Muscle layer of duodenum (tissue), 2 donors: Measurements from ENCODE around the gene PKP4.
A peak's percentile ranks its signal among the peaks of the same experiment; 100 is the strongest.
"Not testable (repeated sequence)": the region's sequence is repeated elsewhere in the genome, so short reads cannot be mapped to it uniquely, and the experiment has no call there.

ENCODE experiments used
- H3K27ac ChIP-seq: one replicate; pipeline ENCODE4 v1.7.0; 2013; ENCODE audit warnings: mild to moderate bottlenecking, low read length
- H3K27me3 ChIP-seq: one replicate; pipeline ENCODE4 v1.7.0; 2013; ENCODE audit warnings: low read depth, mild to moderate bottlenecking, control low read depth, low read length
- H3K36me3 ChIP-seq, 2 donors: one replicate each; pipeline ENCODE4 v1.7.0; 2013; ENCODE audit warnings: low read length in 2 of 2, control low read depth in 1 of 2, mild to moderate bottlenecking in 1 of 2; ENCODE audit not compliant: insufficient read depth in 2 of 2, control insufficient read depth in 1 of 2
- H3K4me1 ChIP-seq, 2 donors: one replicate each; pipeline ENCODE4 v1.7.0; 2013; ENCODE audit warnings: low read length in 2 of 2, mild to moderate bottlenecking in 2 of 2, control low read depth in 1 of 2, moderate library complexity in 1 of 2; ENCODE audit not compliant: insufficient read depth in 2 of 2, control insufficient read depth in 1 of 2
- H3K4me3 ChIP-seq, 2 donors: one replicate each; pipeline ENCODE4 v1.7.0; 2013; ENCODE audit warnings: low read length in 2 of 2, low read depth in 1 of 2, mild to moderate bottlenecking in 1 of 2
- H3K9me3 ChIP-seq, 2 donors: one replicate each; pipeline ENCODE4 v1.7.0; 2013; ENCODE audit warnings: low read length in 2 of 2, control low read depth in 1 of 2, mild to moderate bottlenecking in 1 of 2; ENCODE audit not compliant: control insufficient read depth in 1 of 2
- donor health status: healthy.

Gene PKP4

GRCh38 chr2:158457092-158457825, 507 bp downstream of the PKP4 start:
- no peaks in the 10 kb centered on the region for H3K9me3 ChIP-seq
- no peaks in the 10 kb centered on the region for H3K27me3 ChIP-seq
- H3K4me1 ChIP-seq, result peaks cover 0 to 17% of the 10 kb centered on the region in 2 donors

GRCh38 chr2:158457826-158458616, 1.3 kb downstream of the PKP4 start:
- Histone ChIP-seq H3K27me3 (no peaks in the 10 kb centered on the region), H3K9me3 (no peaks in the 10 kb centered on the region), H3K27ac (peak overlapping the region; percentile 18), H3K4me3 (peak overlapping the region; percentile 79 to 95), H3K4me1 (peaks cover 2 to 17% of the 10 kb centered on the region in 2 donors), H3K36me3 (no peaks in the 10 kb centered on the region)

More at GRCh38 chr2:158457092-158457825, 507 bp downstream of the PKP4 start:
- Histone ChIP-seq H3K4me3 (peak overlapping the region; percentile 79 to 95), H3K36me3 (no peaks in the 10 kb centered on the region), H3K27ac (no peak overlapping the region)

DNA sequence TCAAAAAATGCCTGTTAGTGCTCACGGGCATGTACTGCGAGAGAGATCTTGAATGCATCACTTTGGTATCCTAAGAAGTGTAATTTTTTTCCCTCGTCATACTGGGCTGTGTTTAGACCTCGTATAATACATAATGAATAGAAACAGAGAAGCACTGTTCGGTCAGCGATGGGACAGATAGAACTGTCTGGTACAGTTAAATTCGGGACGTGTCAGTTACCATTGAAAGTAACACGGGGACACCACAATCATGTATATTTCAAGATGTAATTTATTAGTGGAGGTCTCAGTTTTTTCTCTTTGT, 1.8 kb downstream of the PKP4 start:
- Histone ChIP-seq H3K27ac (peak overlapping the region; percentile 18), H3K9me3 (no peaks in the 10 kb centered on the region), H3K4me1 (peaks cover 6 to 17% of the 10 kb centered on the region in 2 donors), H3K36me3 (no peaks in the 10 kb centered on the region), H3K27me3 (no peaks in the 10 kb centered on the region), H3K4me3 (peak overlapping the region; percentile 79 to 95)

- Histone ChIP-seq H3K4me1 (peaks cover 6 to 17% of the 10 kb centered on the region in 2 donors), H3K27ac (no peak overlapping the region), H3K9me3 (no peaks in the 10 kb centered on the region), H3K27me3 (no peaks in the 10 kb centered on the region), H3K4me3 (peak overlapping the region; percentile 79 to 95), H3K36me3 (no peaks in the 10 kb centered on the region)
Measured at GRCh38 chr2:158459161-158460003, 2.6 kb downstream of the PKP4 start.

GRCh38 chr2:158460632-158461297, 4.0 kb downstream of the PKP4 start:
- Histone ChIP-seq H3K27ac (no peak overlapping the region), H3K4me3 (no peak overlapping the region), H3K27me3 (no peaks in the 10 kb centered on the region)

DNA sequence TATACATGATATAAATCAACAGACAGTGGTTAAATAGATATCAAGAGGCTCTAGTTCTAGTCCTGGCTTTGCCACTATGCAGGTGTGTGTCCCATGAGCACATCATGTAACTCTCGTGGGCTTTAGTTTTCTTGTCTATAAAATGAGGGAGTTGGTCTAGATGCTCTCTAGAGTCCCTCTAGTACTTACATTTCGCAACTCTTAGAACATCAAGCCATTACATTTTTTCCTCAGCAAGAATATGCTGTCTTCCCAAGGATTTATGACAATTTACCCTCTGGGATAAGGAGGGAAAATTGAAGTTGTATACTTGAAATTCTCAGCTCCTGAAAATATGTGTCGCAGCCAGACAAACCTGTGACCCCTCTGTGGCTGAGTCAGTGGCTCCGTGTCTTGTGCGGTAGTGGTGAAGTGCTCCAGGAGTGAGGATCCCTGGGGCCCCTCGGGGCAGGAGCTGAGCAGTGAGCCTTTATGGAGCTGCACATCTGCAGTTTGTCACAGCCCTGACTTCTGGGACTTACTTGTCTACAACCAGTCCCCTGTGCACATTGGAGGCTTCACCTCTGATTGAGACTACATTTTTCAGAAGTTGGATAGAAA, 6.8 kb downstream of the PKP4 start:
- Histone ChIP-seq H3K36me3 (no peaks in the 10 kb centered on the region), H3K27me3 (no peaks in the 10 kb centered on the region), H3K9me3 (no peaks in the 10 kb centered on the region), H3K4me1 (peaks cover 5 to 6% of the 10 kb centered on the region in 2 donors), H3K27ac (no peak overlapping the region), H3K4me3 (no peak overlapping the region)

More at GRCh38 chr2:158460632-158461297, 4.0 kb downstream of the PKP4 start:
- no peaks in the 10 kb centered on the region for H3K36me3 ChIP-seq
- H3K4me1 ChIP-seq, result peaks cover 6 to 17% of the 10 kb centered on the region in 2 donors
- H3K9me3 ChIP-seq, result no peaks in the 10 kb centered on the region

DNA sequence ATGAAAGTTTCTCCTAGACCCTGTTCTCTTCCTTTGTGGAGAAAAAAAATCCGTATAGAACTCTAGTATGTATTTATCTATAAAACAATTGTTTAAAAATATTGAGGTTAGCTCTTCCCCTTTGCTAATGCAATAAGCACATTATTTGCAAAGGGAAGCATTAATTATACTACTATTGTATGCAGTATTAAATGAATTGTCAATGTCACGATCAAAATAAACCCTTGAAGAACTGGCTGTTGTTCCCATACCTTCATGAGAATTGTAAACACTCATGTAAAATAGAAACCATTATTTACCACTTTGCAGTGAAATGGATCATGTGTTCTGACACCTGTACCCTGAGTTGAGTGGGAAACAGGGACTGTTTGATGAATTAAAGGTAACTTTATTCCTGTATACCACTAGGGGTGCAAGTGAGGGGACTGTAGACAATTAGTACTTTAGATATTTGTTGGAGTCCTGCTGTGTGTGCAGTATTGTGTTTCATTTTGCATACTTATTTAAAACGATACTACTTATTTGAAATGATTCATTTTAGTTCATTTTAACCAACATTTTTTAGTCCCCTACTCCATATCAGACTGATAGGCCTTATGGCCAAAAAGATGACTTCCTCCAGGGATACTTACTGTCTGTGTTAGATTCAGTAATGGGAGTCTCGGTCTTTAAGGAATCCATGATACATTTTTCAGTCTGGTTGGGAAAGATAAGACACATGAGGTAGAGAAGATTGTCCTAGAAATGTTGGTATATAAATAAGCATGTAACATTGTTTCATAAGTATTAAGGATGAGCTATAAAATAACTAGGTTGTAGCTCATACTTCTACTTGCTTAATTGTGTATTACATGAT, 7.9 kb downstream of the PKP4 start:
- Histone ChIP-seq H3K27me3 (no peaks in the 10 kb centered on the region), H3K27ac (no peak overlapping the region), H3K9me3 (no peaks in the 10 kb centered on the region), H3K4me1 (peaks cover 0 to 6% of the 10 kb centered on the region in 2 donors), H3K36me3 (no peaks in the 10 kb centered on the region), H3K4me3 (no peak overlapping the region)

DNA sequence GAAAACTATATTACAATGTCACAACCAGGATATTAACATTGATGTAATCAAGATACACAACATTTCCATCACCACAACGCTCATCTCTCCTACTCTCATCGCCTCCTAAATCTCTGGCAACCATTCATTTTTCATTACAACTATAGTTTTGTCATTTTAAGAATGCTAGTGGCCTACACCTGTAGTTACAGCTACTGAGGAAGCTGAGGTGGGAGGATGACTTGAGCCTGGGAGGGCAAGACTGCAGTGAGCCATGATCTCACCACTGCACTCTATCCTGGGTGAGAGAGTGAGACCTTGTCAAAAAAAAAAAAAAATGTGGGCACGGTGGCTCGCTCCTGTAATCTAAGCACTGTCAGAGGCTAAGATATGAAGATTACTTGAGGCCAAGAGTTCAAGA, 10.5 kb downstream of the PKP4 start:
- Histone ChIP-seq H3K4me1 (peaks cover 0 to 6% of the 10 kb centered on the region in 2 donors), H3K36me3 (no peaks in the 10 kb centered on the region), H3K27me3 (no peaks in the 10 kb centered on the region), H3K4me3 (no peak overlapping the region), H3K9me3 (no peaks in the 10 kb centered on the region), H3K27ac (no peak overlapping the region)

DNA sequence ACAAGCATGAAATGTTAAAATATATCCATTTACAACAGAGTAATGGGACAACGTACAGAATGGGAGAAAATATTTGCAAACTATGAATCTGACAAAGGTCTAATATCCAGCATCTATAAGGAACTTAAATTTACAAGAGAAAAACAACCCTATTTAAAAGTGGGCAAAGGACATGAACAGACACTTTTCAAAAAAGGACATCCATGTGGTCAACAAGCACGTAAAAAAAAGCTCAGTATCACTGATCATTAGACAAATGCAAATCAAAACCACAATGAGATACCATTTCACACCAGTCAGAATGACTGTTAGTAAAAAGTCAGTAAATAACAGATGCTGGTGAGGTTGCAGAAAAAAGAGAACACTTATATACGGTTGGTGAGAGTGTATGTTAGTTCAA, 16.1 kb downstream of the PKP4 start:
- H3K36me3 ChIP-seq, H3K27me3 ChIP-seq, H3K27ac ChIP-seq, H3K4me1 ChIP-seq, H3K4me3 ChIP-seq, H3K9me3 ChIP-seq: not testable (repeated sequence)

DNA sequence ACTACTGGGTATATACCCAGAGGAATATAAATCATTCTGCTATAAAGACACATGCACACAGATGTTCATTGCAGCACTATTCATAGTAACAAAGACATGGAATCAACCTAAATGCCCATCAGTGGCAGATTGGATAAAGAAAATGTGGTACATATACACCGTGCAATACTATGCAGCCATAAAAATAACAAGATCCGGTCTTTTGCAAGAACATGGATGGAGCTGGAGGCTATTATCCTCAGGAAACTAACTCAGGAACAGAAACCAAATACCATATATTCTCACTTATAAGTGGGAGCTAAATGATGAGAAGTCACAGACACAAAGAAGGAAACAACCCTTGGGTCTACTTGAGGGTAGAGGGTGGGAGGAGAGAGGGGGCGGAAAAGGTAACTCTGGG, 16.5 kb downstream of the PKP4 start:
- not testable (repeated sequence) for H3K9me3 ChIP-seq, H3K36me3 ChIP-seq

More for the DNA sequence above, 16.5 kb downstream of the PKP4 start:
- not testable (repeated sequence) for H3K27ac ChIP-seq, H3K4me3 ChIP-seq, H3K27me3 ChIP-seq
- peaks cover 7 to 12% of the 10 kb centered on the region in 2 donors for H3K4me1 ChIP-seq
